Stimulated activated naive CD8-positive, alpha-beta T cell treated with anti-CD3 and anti-CD28 coated beads, Interleukin-15, amount 100 ng/mL, for 72 hours (primary cell): ENCODE results near the gene OR4E1.
"Not testable (repeated sequence)": the region's sequence is repeated elsewhere in the genome, so short reads cannot be mapped to it uniquely, and the experiment has no call there.

Source experiments
- ATAC-seq: fragments of 150-1000 bp; cut with Tn5 transposase; 2 replicates; pipeline ENCODE4 v1.10.0; 2021; ENCODE audit warnings: mild to moderate bottlenecking, moderate library complexity
- DNase-seq, 2 donors: peaks; one replicate each; pipeline ENCODE4 v3.0.0; 2021 to 2022
- H3K27ac Mint-ChIP-seq, 2 donors: one replicate each; pipeline ENCODE4 v1.8.0; 2022; ENCODE audit warnings: mild to moderate bottlenecking in 2 of 2, mixed read lengths in 2 of 2, moderate library complexity in 2 of 2
- H3K27me3 Mint-ChIP-seq: one replicate; pipeline ENCODE4 v1.8.0; 2022; ENCODE audit warnings: mixed read lengths
- H3K4me1 Mint-ChIP-seq: one replicate; pipeline ENCODE4 v1.8.0; 2022; ENCODE audit warnings: mild to moderate bottlenecking, mixed read lengths
- H3K4me3 Mint-ChIP-seq, 2 donors: one replicate each; pipeline ENCODE4 v1.8.0; 2022; ENCODE audit warnings: mild to moderate bottlenecking in 2 of 2, mixed read lengths in 2 of 2, moderate library complexity in 1 of 2
- H3K9me3 Mint-ChIP-seq, 2 donors: one replicate each; pipeline ENCODE4 v1.8.0; 2022; ENCODE audit warnings: mixed read lengths in 2 of 2

Gene OR4E1

DNA sequence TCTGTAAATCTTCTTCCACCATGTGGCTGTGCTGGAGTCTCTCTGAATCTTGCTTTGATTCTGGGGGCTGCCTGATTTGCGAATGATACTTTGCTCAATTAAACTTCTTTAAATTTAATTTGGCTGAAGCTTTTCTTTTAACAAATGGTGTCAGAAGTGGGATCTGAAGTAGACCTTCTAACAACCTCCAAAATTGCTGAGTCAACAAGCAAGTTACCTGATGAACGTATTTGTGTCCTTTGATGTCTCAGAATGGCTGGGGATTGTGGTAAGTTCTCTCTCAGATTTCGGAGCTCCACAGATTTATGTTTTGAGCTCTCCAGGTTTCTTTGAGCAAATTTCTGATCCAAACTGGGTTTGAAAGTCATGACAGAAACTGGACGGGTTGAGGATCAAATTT lies 1.9 kb upstream of the OR4E1 start:
- ATAC-seq (no peak), DNase-seq (no peak)
- H3K27me3 Mint-ChIP-seq = peaks cover 23% of the 10 kb centered on the region
- H3K27ac Mint-ChIP-seq = peak overlapping the region in 1 of 2 donors; percentile 48
- H3K4me3 Mint-ChIP-seq = no peak overlapping the region
- peaks cover 0 to 7% of the 10 kb centered on the region in 2 donors for H3K9me3 Mint-ChIP-seq
- no peaks in the 10 kb centered on the region for H3K4me1 Mint-ChIP-seq

GRCh38 chr14:21672116-21672515 lies 1.5 kb downstream of the OR4E1 start:
- Mint-ChIP-seq H3K4me3 (no peak overlapping the region), H3K27ac (no peak overlapping the region), H3K4me1 (no peaks in the 10 kb centered on the region), H3K27me3 (peaks cover 23% of the 10 kb centered on the region), H3K9me3 (peaks cover 0 to 7% of the 10 kb centered on the region in 2 donors)
- no peak for ATAC-seq
- DNase-seq = no peak

GRCh38 chr14:21671371-21671770 lies 2.2 kb downstream of the OR4E1 start:
- H3K9me3 Mint-ChIP-seq = peaks cover 0 to 7% of the 10 kb centered on the region in 2 donors
- ATAC-seq (no peak), DNase-seq (no peak)
- H3K27ac Mint-ChIP-seq = no peak overlapping the region
- no peaks in the 10 kb centered on the region for H3K4me1 Mint-ChIP-seq
- no peak overlapping the region for H3K4me3 Mint-ChIP-seq
- peaks cover 23% of the 10 kb centered on the region for H3K27me3 Mint-ChIP-seq

- H3K27ac Mint-ChIP-seq = no peak overlapping the region
- no peak overlapping the region for H3K4me3 Mint-ChIP-seq
- ATAC-seq = no peak
- DNase-seq = no peak
- H3K9me3 Mint-ChIP-seq = no peaks in the 10 kb centered on the region
- no peaks in the 10 kb centered on the region for H3K4me1 Mint-ChIP-seq
- H3K27me3 Mint-ChIP-seq = peaks cover 30% of the 10 kb centered on the region
These were observed 4.3 kb downstream of the OR4E1 start for GRCh38 chr14:21669284-21669683.

DNA sequence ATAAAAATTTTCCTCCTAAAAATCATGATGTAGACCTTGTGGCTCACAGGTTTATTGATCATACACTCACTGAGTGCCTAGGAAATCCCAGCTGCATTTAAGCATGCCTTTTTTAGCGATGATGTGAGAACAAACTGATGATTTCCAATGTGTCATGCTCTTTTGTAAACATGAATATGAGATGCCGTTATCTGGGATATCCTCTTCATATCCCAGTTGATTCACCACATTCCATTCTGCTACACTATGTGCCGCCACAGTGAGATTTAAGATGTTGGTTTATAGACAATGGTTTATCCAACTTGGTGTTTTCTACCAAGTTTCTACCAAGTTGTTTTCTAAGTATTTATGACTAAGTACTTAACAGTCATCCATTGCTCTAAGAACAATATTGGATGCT lies 5.2 kb downstream of the OR4E1 start:
- Mint-ChIP-seq H3K9me3 (no peaks in the 10 kb centered on the region), H3K27ac (no peak overlapping the region)

DNA sequence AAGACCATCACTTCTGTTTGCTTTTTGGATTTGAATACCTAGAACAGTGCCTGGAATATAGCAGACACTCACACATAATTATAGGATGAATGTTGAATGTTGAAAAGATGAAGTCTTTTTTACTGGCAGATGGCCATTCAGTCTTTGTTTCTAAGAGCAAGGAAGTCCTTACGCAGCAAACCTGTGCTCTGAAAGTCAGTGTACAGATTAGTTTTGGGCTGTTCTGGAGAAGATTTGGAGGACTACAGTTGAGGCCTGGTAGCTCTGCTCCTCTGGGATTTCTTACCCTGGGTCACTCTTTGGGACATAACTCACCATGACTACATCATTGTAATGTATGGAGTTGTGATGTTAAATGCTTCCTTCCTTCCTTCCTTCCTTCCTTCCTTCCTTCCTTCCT lies 16.6 kb downstream of the OR4E1 start:
- H3K4me1 Mint-ChIP-seq = no peaks in the 10 kb centered on the region
- H3K9me3 Mint-ChIP-seq = no peaks in the 10 kb centered on the region
- DNase-seq (no peak), ATAC-seq (no peak)
- H3K4me3 Mint-ChIP-seq = no peak overlapping the region
- H3K27me3 Mint-ChIP-seq = peaks cover 34% of the 10 kb centered on the region
- no peak overlapping the region for H3K27ac Mint-ChIP-seq

More for the DNA sequence above, 5.2 kb downstream of the OR4E1 start:
- H3K4me1 Mint-ChIP-seq = no peaks in the 10 kb centered on the region
- ATAC-seq (no peak), DNase-seq (no peak)
- H3K27me3 Mint-ChIP-seq = peaks cover 30% of the 10 kb centered on the region
- no peak overlapping the region for H3K4me3 Mint-ChIP-seq

DNA sequence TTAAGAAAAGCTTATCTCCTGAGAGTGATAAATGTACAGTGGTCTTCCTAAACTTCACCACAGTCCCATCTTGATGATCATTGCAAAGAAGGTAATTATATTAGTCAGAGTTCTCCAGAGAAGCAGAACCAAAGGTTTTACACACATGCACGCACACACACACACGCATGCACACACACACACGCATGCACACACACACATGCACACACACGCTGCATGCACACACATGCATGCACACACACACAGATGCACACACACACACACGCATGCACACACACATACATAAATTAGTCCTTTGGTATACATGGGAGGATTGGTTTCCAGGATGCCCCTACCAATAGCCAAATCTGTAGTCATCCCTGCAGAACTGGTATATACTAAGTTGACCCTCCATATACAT lies 19.4 kb downstream of the OR4E1 start:
- no peak for ATAC-seq
- no peak overlapping the region for H3K4me3 Mint-ChIP-seq
- H3K9me3 Mint-ChIP-seq = no peaks in the 10 kb centered on the region
- H3K27ac Mint-ChIP-seq = no peak overlapping the region
- no peaks in the 10 kb centered on the region for H3K4me1 Mint-ChIP-seq
- DNase-seq = no peak
- H3K27me3 Mint-ChIP-seq = peaks cover 45% of the 10 kb centered on the region

DNA sequence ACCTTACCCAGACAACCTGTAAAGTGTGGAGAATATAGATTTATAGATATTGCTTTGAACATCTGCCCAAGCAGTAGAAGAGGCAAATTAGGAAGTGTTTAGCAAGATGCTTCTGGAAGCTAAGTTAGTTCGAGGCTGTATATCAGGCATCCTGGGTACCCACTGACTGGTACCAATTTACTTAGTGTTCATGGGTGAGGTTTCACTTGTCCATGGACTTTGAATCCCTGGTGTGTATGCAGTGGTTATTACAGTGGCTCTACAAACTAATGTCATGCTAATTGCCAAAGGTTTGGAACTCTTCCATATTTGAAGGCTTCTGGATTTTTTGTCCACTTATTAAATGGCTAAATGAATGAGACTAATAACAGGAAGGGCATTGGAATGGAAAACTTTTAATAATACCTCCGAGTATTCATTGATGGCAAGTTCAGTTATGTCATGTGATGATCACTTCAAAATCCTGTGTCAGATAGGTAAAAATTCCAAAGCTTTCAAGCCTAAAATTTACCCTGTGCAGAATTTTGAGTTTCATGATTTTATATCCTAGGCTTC lies 20.2 kb downstream of the OR4E1 start, which contains the start of gene OR4E2:
TSS of gene OR4E2 (plus strand) at position 505 of the 555 bp plus-strand sequence. CDS start 11,248 bp downstream, outside the sequence.
- ATAC-seq (no peak), DNase-seq (no peak)
- Mint-ChIP-seq H3K27me3 (peaks cover 41% of the 10 kb centered on the region), H3K4me3 (no peak within 1 kb of the TSS), H3K27ac (no peak within 1 kb of the TSS), H3K4me1 (no peaks in the 10 kb centered on the region), H3K9me3 (no peaks in the 10 kb centered on the region)

DNA sequence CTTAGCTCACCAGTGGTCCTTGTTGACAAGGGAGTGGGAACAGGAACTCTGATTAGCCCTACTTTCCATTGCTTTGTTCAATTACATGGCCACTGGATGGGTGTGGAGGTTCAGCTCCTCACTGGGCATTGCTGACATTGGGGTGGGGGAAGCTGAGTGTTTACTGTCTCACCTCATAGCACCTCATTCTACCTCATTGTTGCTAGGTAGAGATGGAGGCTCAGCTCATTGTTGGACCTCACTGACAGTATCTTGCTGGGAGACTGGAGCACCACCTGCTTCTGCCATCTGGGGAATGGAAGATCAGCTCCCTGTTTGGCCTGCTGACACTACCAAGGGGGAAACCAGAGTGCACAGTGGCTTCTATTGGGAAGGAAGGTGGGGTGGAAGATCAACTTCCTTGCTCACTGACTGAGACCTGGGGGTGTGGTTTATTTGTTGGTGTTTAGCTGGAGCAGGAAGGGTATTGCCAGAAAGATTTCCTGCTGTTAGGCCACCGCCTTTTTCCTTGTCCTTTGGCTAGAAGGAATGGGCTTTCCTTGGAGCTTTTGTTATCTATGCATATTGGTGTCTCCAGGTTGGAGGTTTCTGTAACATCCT lies 21.3 kb downstream of the OR4E1 start:
- Mint-ChIP-seq H3K27me3 (peaks cover 31% of the 10 kb centered on the region), H3K9me3 (no peaks in the 10 kb centered on the region), H3K27ac (no peak overlapping the region), H3K4me1 (no peaks in the 10 kb centered on the region), H3K4me3 (no peak overlapping the region)
- ATAC-seq (no peak), DNase-seq (no peak)

DNA sequence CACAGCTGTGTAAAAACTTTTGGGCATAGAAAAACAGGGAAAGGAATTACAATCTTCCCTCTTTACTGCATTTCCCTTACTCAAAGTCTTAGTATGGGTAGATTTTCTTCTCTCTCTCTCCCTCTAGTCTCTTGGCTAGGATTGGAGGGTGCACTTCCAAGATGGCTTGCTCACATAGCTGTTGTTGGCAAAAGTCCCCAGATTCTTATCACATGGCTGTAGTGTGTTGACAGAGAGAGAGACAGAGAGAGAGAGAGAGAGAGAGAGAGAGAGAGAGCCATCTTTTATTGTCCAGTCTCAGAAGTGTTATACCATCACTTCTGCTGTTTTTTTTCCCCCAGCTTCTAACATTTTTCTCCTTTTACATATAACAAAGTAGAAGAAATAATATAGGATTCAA lies 26.2 kb downstream of the OR4E1 start:
- no peaks in the 10 kb centered on the region for H3K4me1 Mint-ChIP-seq
- H3K4me3 Mint-ChIP-seq = no peak overlapping the region
- H3K27ac Mint-ChIP-seq = no peak overlapping the region
- DNase-seq = no peak
- ATAC-seq = no peak
- peaks cover 21% of the 10 kb centered on the region for H3K27me3 Mint-ChIP-seq
- H3K9me3 Mint-ChIP-seq = no peaks in the 10 kb centered on the region

DNA sequence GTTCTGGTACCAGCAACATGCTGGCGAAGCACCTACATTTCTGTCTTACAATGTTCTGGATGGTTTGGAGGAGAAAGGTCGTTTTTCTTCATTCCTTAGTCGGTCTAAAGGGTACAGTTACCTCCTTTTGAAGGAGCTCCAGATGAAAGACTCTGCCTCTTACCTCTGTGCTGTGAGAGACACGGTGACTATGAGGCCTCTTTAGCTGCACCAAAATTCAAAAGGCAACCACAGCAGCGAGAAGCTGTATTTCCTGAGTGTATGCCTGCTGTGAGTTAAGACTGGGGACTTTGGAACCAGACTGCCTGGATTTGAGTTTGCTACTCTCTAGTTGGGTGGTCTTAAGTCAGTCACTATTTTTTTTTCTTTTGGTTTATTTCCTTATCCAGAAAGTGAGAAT lies 30.2 kb downstream of the OR4E1 start:
- peak overlapping the region in 1 of 2 donors; percentile 65 for H3K4me3 Mint-ChIP-seq
- H3K27me3 Mint-ChIP-seq = no peaks in the 10 kb centered on the region
- no peaks in the 10 kb centered on the region for H3K9me3 Mint-ChIP-seq
- no peak overlapping the region for H3K27ac Mint-ChIP-seq
- ATAC-seq (no peak), DNase-seq (no peak)
- peaks cover 4% of the 10 kb centered on the region for H3K4me1 Mint-ChIP-seq

- DNase-seq = no peak
- Mint-ChIP-seq H3K4me3 (peak overlapping the region; percentile 42 to 65), H3K27ac (peak overlapping the region in 1 of 2 donors; percentile 82), H3K9me3 (no peaks in the 10 kb centered on the region), H3K4me1 (peaks cover 4% of the 10 kb centered on the region), H3K27me3 (no peaks in the 10 kb centered on the region)
- ATAC-seq = no peak
These were observed 30.9 kb downstream of the OR4E1 start for GRCh38 chr14:21642683-21643082.

DNA sequence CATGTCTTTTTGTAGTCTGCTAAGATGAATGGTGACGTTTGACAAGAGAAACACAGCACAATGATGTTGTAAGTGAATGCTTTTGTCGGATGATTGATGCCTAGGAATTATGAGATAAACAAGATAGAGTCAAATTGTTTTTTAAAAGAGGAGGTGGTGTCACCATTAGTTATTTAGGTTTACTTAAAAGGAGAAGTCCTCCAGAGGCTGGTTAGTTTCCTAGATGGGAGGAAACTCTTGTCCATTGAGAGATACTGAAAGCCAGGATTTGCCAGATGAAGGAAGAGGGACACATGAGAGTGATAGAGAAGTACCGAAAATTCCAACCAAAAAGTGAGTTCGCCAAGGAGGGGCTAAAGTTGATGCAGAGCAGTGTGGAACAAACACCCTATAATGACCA lies 38.8 kb downstream of the OR4E1 start, which contains the start of gene OR10G2:
TSS of gene OR10G2 (minus strand) at position 101 of the 400 bp plus-strand sequence. CDS start at position 3, 98 bp downstream.
- ATAC-seq (no peak), DNase-seq (no peak)
- Mint-ChIP-seq H3K4me3 (no peak within 1 kb of the TSS), H3K27me3 (no peaks in the 10 kb centered on the region), H3K27ac (no peak within 1 kb of the TSS), H3K9me3 (no peaks in the 10 kb centered on the region), H3K4me1 (no peaks in the 10 kb centered on the region)

GRCh38 chr14:21631084-21631483 lies 42.5 kb downstream of the OR4E1 start:
- Mint-ChIP-seq H3K4me1 (no peaks in the 10 kb centered on the region), H3K27me3 (peaks cover 15% of the 10 kb centered on the region), H3K9me3 (peaks cover 0 to 7% of the 10 kb centered on the region in 2 donors), H3K27ac (no peak overlapping the region), H3K4me3 (no peak overlapping the region)
- DNase-seq (no peak), ATAC-seq (no peak)

GRCh38 chr14:21630503-21630902 lies 43.1 kb downstream of the OR4E1 start:
- not testable (repeated sequence) for DNase-seq, H3K27ac Mint-ChIP-seq, ATAC-seq, H3K4me1 Mint-ChIP-seq, H3K9me3 Mint-ChIP-seq, H3K4me3 Mint-ChIP-seq
- peaks cover 20% of the 10 kb centered on the region for H3K27me3 Mint-ChIP-seq

- H3K4me1 Mint-ChIP-seq = no peaks in the 10 kb centered on the region
- ATAC-seq = no peak
- no peak overlapping the region for H3K4me3 Mint-ChIP-seq
- H3K27ac Mint-ChIP-seq = no peak overlapping the region
- H3K9me3 Mint-ChIP-seq = peaks cover 0 to 7% of the 10 kb centered on the region in 2 donors
- DNase-seq = no peak
- H3K27me3 Mint-ChIP-seq = peaks cover 27% of the 10 kb centered on the region
These were observed 47.0 kb downstream of the OR4E1 start for GRCh38 chr14:21626491-21627230.
